Measurements from ENCODE around the gene TTC33. TPM values are rescaled to one million over a fixed set of nuclear protein-coding genes. Genes with fewer than 3 reads are reported as not detected.

TTC33 gene
- total and polyA plus RNA-seq, 9 donors, result 13.4 to 23.1 (median 17.7) TPM

- no peak overlapping the region for H3K4me3 ChIP-seq (ENCODE audit: low read length)
- no peak overlapping the region for H3K27ac ChIP-seq (ENCODE audit: low read length)
- DNase-seq, result no peak
- WGBS (ENCODE audit: insufficient coverage), result no CpG with 5 or more reads among the region's 1 CpG
- H3K9me3 ChIP-seq (replicated peaks; ENCODE audit: control insufficient read depth, low read depth, low read length), result no peaks in the 10 kb centered on the region
- H3K4me1 ChIP-seq (ENCODE audit: control insufficient read depth, insufficient read depth, low read length), result no peaks in the 10 kb centered on the region
- H3K27me3 ChIP-seq (ENCODE audit: control insufficient read depth, insufficient read depth, low read length), result no peaks in the 10 kb centered on the region
- no peaks in the 10 kb centered on the region for H3K36me3 ChIP-seq (ENCODE audit: control insufficient read depth, insufficient read depth, low read length)
Measured at GRCh38 chr5:40511801-40512200, 244.0 kb downstream of the TTC33 start.

DNA sequence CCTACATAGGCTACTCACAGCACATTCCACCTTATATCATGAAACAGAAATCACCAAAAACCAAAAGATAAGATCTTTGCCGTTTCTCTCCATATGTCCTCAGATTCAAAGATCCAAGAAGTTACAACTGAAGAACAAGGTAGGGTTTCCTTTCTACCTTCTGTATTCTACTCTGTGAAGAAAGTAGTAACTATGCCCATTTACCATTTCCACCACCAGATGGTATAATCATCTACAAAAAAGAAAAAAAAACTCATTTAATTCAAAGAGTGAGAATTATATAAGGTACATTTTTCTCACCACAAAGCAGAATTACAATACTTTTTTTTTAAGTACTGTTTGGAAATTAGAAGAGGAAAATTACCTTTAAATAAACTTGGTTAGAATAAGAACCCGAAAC, 248.7 kb downstream of the TTC33 start:
- Histone ChIP-seq H3K4me1 (ENCODE audit: control insufficient read depth, insufficient read depth, low read length) (no peaks in the 10 kb centered on the region), H3K4me3 (ENCODE audit: low read length) (no peak overlapping the region), H3K27me3 (ENCODE audit: control insufficient read depth, insufficient read depth, low read length) (no peaks in the 10 kb centered on the region), H3K36me3 (ENCODE audit: control insufficient read depth, insufficient read depth, low read length) (no peaks in the 10 kb centered on the region), H3K9me3 (replicated peaks; ENCODE audit: control insufficient read depth, low read depth, low read length) (no peaks in the 10 kb centered on the region), H3K27ac (ENCODE audit: low read length) (no peak overlapping the region)
- DNase-seq, result no peak
- whole genome bisulfite sequencing (ENCODE audit: insufficient coverage), result no CpG with 5 or more reads among the region's 2 CpGs

- Histone ChIP-seq H3K27ac (ENCODE audit: low read length) (no peak overlapping the region), H3K9me3 (replicated peaks; ENCODE audit: control insufficient read depth, low read depth, low read length) (no peaks in the 10 kb centered on the region), H3K4me3 (ENCODE audit: low read length) (no peak overlapping the region), H3K4me1 (ENCODE audit: control insufficient read depth, insufficient read depth, low read length) (no peaks in the 10 kb centered on the region), H3K27me3 (ENCODE audit: control insufficient read depth, insufficient read depth, low read length) (no peaks in the 10 kb centered on the region), H3K36me3 (ENCODE audit: control insufficient read depth, insufficient read depth, low read length) (no peaks in the 10 kb centered on the region)
- no peak for DNase-seq
- no CpG with 5 or more reads among the region's 4 CpGs for WGBS (ENCODE audit: insufficient coverage)
Measured at GRCh38 chr5:40505031-40505430, 250.7 kb downstream of the TTC33 start.

GRCh38 chr5:40503439-40503838, 252.3 kb downstream of the TTC33 start:
- Histone ChIP-seq H3K27ac (ENCODE audit: low read length) (peak overlapping the region; percentile 25), H3K9me3 (replicated peaks; ENCODE audit: control insufficient read depth, low read depth, low read length) (no peaks in the 10 kb centered on the region), H3K4me3 (ENCODE audit: low read length) (no peak overlapping the region), H3K27me3 (ENCODE audit: control insufficient read depth, insufficient read depth, low read length) (no peaks in the 10 kb centered on the region), H3K4me1 (ENCODE audit: control insufficient read depth, insufficient read depth, low read length) (no peaks in the 10 kb centered on the region), H3K36me3 (ENCODE audit: control insufficient read depth, insufficient read depth, low read length) (no peaks in the 10 kb centered on the region)
- peak; percentile 59 for DNase-seq
- no CpG with 5 or more reads among the region's 2 CpGs for WGBS (ENCODE audit: insufficient coverage)

DNA sequence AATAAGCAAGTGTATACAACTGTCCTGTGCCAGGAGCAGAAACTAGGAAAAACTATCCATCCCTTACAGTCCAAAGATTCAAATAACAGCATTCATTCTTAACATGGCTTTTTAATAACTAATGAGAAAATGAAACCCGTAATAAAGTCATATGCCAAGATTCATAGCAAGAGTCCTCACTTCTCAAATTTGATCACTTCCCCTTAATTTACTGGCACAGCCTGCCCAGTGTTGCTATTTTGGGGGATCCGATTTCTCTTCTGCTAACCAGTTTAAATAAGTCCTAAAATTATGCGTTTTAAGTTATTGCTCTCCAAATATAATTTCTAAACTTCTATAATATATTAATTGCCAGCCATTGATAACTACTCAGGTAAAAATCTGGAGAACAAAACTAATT, 253.0 kb downstream of the TTC33 start:
- WGBS (ENCODE audit: insufficient coverage), result 80% methylated on average over 1 of the region's 3 CpGs
- H3K4me3 ChIP-seq (ENCODE audit: low read length), result no peak overlapping the region
- no peaks in the 10 kb centered on the region for H3K4me1 ChIP-seq (ENCODE audit: control insufficient read depth, insufficient read depth, low read length)
- H3K36me3 ChIP-seq (ENCODE audit: control insufficient read depth, insufficient read depth, low read length), result no peaks in the 10 kb centered on the region
- H3K27ac ChIP-seq (ENCODE audit: low read length), result no peak overlapping the region
- H3K27me3 ChIP-seq (ENCODE audit: control insufficient read depth, insufficient read depth, low read length), result no peaks in the 10 kb centered on the region
- H3K9me3 ChIP-seq (replicated peaks; ENCODE audit: control insufficient read depth, low read depth, low read length), result no peaks in the 10 kb centered on the region
- peak; percentile 63 for DNase-seq

GRCh38 chr5:40501711-40502444, 253.9 kb downstream of the TTC33 start:
- no peak overlapping the region for H3K27ac ChIP-seq (ENCODE audit: low read length)
- WGBS (ENCODE audit: insufficient coverage), result no CpG with 5 or more reads among the region's 4 CpGs
- no peaks in the 10 kb centered on the region for H3K4me1 ChIP-seq (ENCODE audit: control insufficient read depth, insufficient read depth, low read length)
- H3K27me3 ChIP-seq (ENCODE audit: control insufficient read depth, insufficient read depth, low read length), result no peaks in the 10 kb centered on the region
- no peak for DNase-seq
- no peaks in the 10 kb centered on the region for H3K36me3 ChIP-seq (ENCODE audit: control insufficient read depth, insufficient read depth, low read length)
- no peak overlapping the region for H3K4me3 ChIP-seq (ENCODE audit: low read length)
- H3K9me3 ChIP-seq (replicated peaks; ENCODE audit: control insufficient read depth, low read depth, low read length), result no peaks in the 10 kb centered on the region

GRCh38 chr5:40499518-40500273, 256.1 kb downstream of the TTC33 start:
- DNase-seq, result no peak
- Histone ChIP-seq H3K4me1 (ENCODE audit: control insufficient read depth, insufficient read depth, low read length) (no peaks in the 10 kb centered on the region), H3K36me3 (ENCODE audit: control insufficient read depth, insufficient read depth, low read length) (no peaks in the 10 kb centered on the region), H3K9me3 (replicated peaks; ENCODE audit: control insufficient read depth, low read depth, low read length) (no peaks in the 10 kb centered on the region), H3K27ac (ENCODE audit: low read length) (no peak overlapping the region), H3K4me3 (ENCODE audit: low read length) (no peak overlapping the region), H3K27me3 (ENCODE audit: control insufficient read depth, insufficient read depth, low read length) (no peaks in the 10 kb centered on the region)
- 100% methylated on average over 1 of the region's 3 CpGs for WGBS (ENCODE audit: insufficient coverage)

GRCh38 chr5:40499007-40499406, 256.8 kb downstream of the TTC33 start:
- H3K27ac ChIP-seq (ENCODE audit: low read length), result no peak overlapping the region
- DNase-seq, result no peak
- no peaks in the 10 kb centered on the region for H3K9me3 ChIP-seq (replicated peaks; ENCODE audit: control insufficient read depth, low read depth, low read length)
- H3K36me3 ChIP-seq (ENCODE audit: control insufficient read depth, insufficient read depth, low read length), result no peaks in the 10 kb centered on the region
- H3K4me3 ChIP-seq (ENCODE audit: low read length), result no peak overlapping the region
- 83% methylated on average over 1 of the region's 2 CpGs for WGBS (ENCODE audit: insufficient coverage)
- H3K27me3 ChIP-seq (ENCODE audit: control insufficient read depth, insufficient read depth, low read length), result no peaks in the 10 kb centered on the region
- no peaks in the 10 kb centered on the region for H3K4me1 ChIP-seq (ENCODE audit: control insufficient read depth, insufficient read depth, low read length)

GRCh38 chr5:40497573-40497972, 258.2 kb downstream of the TTC33 start:
- no peak for DNase-seq
- no peaks in the 10 kb centered on the region for H3K27me3 ChIP-seq (ENCODE audit: control insufficient read depth, insufficient read depth, low read length)
- H3K4me1 ChIP-seq (ENCODE audit: control insufficient read depth, insufficient read depth, low read length), result no peaks in the 10 kb centered on the region
- no CpG with 5 or more reads among the region's 1 CpG for WGBS (ENCODE audit: insufficient coverage)
- H3K4me3 ChIP-seq (ENCODE audit: low read length), result no peak overlapping the region
- no peaks in the 10 kb centered on the region for H3K36me3 ChIP-seq (ENCODE audit: control insufficient read depth, insufficient read depth, low read length)
- H3K27ac ChIP-seq (ENCODE audit: low read length), result no peak overlapping the region
- no peaks in the 10 kb centered on the region for H3K9me3 ChIP-seq (replicated peaks; ENCODE audit: control insufficient read depth, low read depth, low read length)

GRCh38 chr5:40495237-40495635, 260.5 kb downstream of the TTC33 start:
- no peak for DNase-seq
- no peaks in the 10 kb centered on the region for H3K36me3 ChIP-seq (ENCODE audit: control insufficient read depth, insufficient read depth, low read length)
- H3K27ac ChIP-seq (ENCODE audit: low read length), result no peak overlapping the region
- H3K27me3 ChIP-seq (ENCODE audit: control insufficient read depth, insufficient read depth, low read length), result no peaks in the 10 kb centered on the region
- H3K4me3 ChIP-seq (ENCODE audit: low read length), result no peak overlapping the region
- no peaks in the 10 kb centered on the region for H3K9me3 ChIP-seq (replicated peaks; ENCODE audit: control insufficient read depth, low read depth, low read length)
- WGBS (ENCODE audit: insufficient coverage), result 38% methylated on average over 1 of the region's 3 CpGs
- H3K4me1 ChIP-seq (ENCODE audit: control insufficient read depth, insufficient read depth, low read length), result no peaks in the 10 kb centered on the region
